Stomach (tissue), 4 donors: ENCODE data around the gene FARS2.

Experiments
- EP300 ChIP-seq: sonication (generic); formaldehyde crosslinking; IDR thresholded peaks from one replicate; pipeline ENCODE4 v1.6.1; 2017; ENCODE audit warnings: antibody characterized with exemption
- POLR2A ChIP-seq, 4 donors: fragments of 450-650 bp; IDR thresholded peaks; one replicate each; pipeline ENCODE4 v1.6.1; 2016; ENCODE audit warnings: antibody characterized with exemption in 4 of 4, control low read depth in 2 of 4, mild to moderate bottlenecking in 1 of 4, moderate library complexity in 1 of 4
- POLR2AphosphoS5 ChIP-seq, 3 donors: sonication (generic); formaldehyde crosslinking; IDR thresholded peaks; one replicate each; pipeline ENCODE4 v1.6.1; 2016; ENCODE audit warnings: antibody characterized with exemption in 3 of 3
- TF ChIP-seq, protein P1 (sequence below), 7 experiments: fragments of 450-650 bp in 4 of 7; fragments of 200-600 bp in 3 of 7; sonication (generic) in 3 of 7; IDR thresholded peaks; one replicate each; pipeline ENCODE4 v1.5.1; 2016 to 2019; ENCODE audit warnings: antibody characterized with exemption in 7 of 7, control low read depth in 2 of 7, mild to moderate bottlenecking in 1 of 7

- TF ChIP-seq, protein P1, sequence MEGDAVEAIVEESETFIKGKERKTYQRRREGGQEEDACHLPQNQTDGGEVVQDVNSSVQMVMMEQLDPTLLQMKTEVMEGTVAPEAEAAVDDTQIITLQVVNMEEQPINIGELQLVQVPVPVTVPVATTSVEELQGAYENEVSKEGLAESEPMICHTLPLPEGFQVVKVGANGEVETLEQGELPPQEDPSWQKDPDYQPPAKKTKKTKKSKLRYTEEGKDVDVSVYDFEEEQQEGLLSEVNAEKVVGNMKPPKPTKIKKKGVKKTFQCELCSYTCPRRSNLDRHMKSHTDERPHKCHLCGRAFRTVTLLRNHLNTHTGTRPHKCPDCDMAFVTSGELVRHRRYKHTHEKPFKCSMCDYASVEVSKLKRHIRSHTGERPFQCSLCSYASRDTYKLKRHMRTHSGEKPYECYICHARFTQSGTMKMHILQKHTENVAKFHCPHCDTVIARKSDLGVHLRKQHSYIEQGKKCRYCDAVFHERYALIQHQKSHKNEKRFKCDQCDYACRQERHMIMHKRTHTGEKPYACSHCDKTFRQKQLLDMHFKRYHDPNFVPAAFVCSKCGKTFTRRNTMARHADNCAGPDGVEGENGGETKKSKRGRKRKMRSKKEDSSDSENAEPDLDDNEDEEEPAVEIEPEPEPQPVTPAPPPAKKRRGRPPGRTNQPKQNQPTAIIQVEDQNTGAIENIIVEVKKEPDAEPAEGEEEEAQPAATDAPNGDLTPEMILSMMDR (IDR thresholded peaks at IDR 0.05), result no peak
- TF ChIP-seq POLR2AphosphoS5 (IDR thresholded peaks at IDR 0.05), result no peak
- TF ChIP-seq POLR2A (IDR thresholded peaks at IDR 0.05), result no peak
- no peak for TF ChIP-seq EP300
Measured at GRCh38 chr6:5517796-5518195, 256.5 kb downstream of the FARS2 start.
